Mammary epithelial cell (primary cell): ENCODE measurements around the gene COP1.

Experiments used
- EZH2 ChIP-seq: IDR thresholded peaks from 2 replicates; pipeline ENCODE4 v1.6.1; 2012; ENCODE audit warnings: low read length, inconsistent platforms, borderline replicate concordance
- TF ChIP-seq, protein P1 (sequence below), 2 donors: IDR thresholded peaks in 1 of 2; conservative IDR thresholded peaks in 1 of 2; 2 replicates each; pipeline ENCODE4 v1.5.1; 2011 to 2012; ENCODE audit warnings: inconsistent platforms in 2 of 2, low read length in 2 of 2, mild to moderate bottlenecking in 2 of 2, control low read depth in 1 of 2, low read depth in 1 of 2; ENCODE audit not compliant: insufficient read depth in 1 of 2; ENCODE audit errors: extremely low read depth in 1 of 2

GRCh38 chr1:175935566-175936115 lies 271.4 kb downstream of the COP1 start:
- TF ChIP-seq EZH2, result no peak
- TF ChIP-seq, protein P1, sequence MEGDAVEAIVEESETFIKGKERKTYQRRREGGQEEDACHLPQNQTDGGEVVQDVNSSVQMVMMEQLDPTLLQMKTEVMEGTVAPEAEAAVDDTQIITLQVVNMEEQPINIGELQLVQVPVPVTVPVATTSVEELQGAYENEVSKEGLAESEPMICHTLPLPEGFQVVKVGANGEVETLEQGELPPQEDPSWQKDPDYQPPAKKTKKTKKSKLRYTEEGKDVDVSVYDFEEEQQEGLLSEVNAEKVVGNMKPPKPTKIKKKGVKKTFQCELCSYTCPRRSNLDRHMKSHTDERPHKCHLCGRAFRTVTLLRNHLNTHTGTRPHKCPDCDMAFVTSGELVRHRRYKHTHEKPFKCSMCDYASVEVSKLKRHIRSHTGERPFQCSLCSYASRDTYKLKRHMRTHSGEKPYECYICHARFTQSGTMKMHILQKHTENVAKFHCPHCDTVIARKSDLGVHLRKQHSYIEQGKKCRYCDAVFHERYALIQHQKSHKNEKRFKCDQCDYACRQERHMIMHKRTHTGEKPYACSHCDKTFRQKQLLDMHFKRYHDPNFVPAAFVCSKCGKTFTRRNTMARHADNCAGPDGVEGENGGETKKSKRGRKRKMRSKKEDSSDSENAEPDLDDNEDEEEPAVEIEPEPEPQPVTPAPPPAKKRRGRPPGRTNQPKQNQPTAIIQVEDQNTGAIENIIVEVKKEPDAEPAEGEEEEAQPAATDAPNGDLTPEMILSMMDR (conservative IDR thresholded peaks at IDR 0.05 in 1 of 2, IDR thresholded peaks at IDR 0.05 in 1 of 2; ENCODE audit: extremely low read depth in 1 of 2, insufficient read depth in 1 of 2, low read depth in 1 of 2, low read length in 2 of 2), result no peak
